ENCODE data around the gene UBA1. TPM values are rescaled to one million over a fixed set of nuclear protein-coding genes. Genes with fewer than 3 reads are reported as not detected.
"Not testable (repeated sequence)": the region's sequence is repeated elsewhere in the genome, so short reads cannot be mapped to it uniquely, and the experiment has no call there.

The UBA1 gene
- total RNA-seq, 1 experiment from 2014 or later: 130 TPM

GRCh38 chrX:47257620-47258019 lies 64.0 kb downstream of the UBA1 start:
- not testable (repeated sequence) for DNase-seq (ENCODE audit: low spot score)

Other genes starting within 250 kb of the UBA1 start
- gene RGN, start 115.4 kb upstream of the UBA1 start, total RNA-seq (2014; rRNA removed; shearing (Covaris generic)): not detected in 2 replicates
- 129 and 138 TPM in 2 replicates for gene NDUFB11, start 49.1 kb upstream of the UBA1 start, total RNA-seq (2014; rRNA removed; shearing (Covaris generic))
- 37.9 and 42.3 TPM in 2 replicates for gene RBM10, start 48.6 kb upstream of the UBA1 start, total RNA-seq (2014; rRNA removed; shearing (Covaris generic))
- gene CDK16, start 24.9 kb downstream of the UBA1 start, total RNA-seq (2014; rRNA removed; shearing (Covaris generic)): 77.1 and 98.5 TPM in 2 replicates
- gene USP11, start 39.2 kb downstream of the UBA1 start, total RNA-seq (2014; rRNA removed; shearing (Covaris generic)): 33.0 and 36.5 TPM in 2 replicates
- not detected in 2 replicates for gene ZNF157, start 176.7 kb downstream of the UBA1 start, total RNA-seq (2014; rRNA removed; shearing (Covaris generic))

Measured in H4 (cell line).